Liver (tissue), 3 donors: ENCODE data around the gene NRIP1.

Experiments used
- EGR1 ChIP-seq, 2 donors: IDR thresholded peaks; 2 replicates each; pipeline ENCODE4 v1.6.1; 2016 to 2018; ENCODE audit warnings: antibody characterized with exemption in 2 of 2, low read depth in 2 of 2
- HNF4A ChIP-seq, 2 donors: conservative IDR thresholded peaks; 2 replicates each; pipeline ENCODE4 v1.6.1; 2016; ENCODE audit warnings: antibody characterized with exemption in 2 of 2, mild to moderate bottlenecking in 2 of 2
- JUND ChIP-seq, 2 donors: IDR thresholded peaks; 2 replicates each; pipeline ENCODE4 v1.6.1; 2016; ENCODE audit warnings: antibody characterized with exemption in 2 of 2
- MAX ChIP-seq: IDR thresholded peaks from 2 replicates; pipeline ENCODE4 v1.6.1; 2016; ENCODE audit warnings: antibody characterized with exemption
- RAD21 ChIP-seq, 2 donors: IDR thresholded peaks; 2 replicates each; pipeline ENCODE4 v1.6.1; 2016; ENCODE audit warnings: antibody characterized with exemption in 2 of 2, mild to moderate bottlenecking in 2 of 2
- SP1 ChIP-seq: IDR thresholded peaks from 2 replicates; pipeline ENCODE4 v1.6.1; 2018; ENCODE audit warnings: antibody characterized with exemption, mild to moderate bottlenecking
- TAF1 ChIP-seq: conservative IDR thresholded peaks from 2 replicates; pipeline ENCODE4 v1.6.1; 2016; ENCODE audit warnings: antibody characterized with exemption, mild to moderate bottlenecking
- YY1 ChIP-seq: IDR thresholded peaks from 2 replicates; pipeline ENCODE4 v1.6.1; 2016; ENCODE audit warnings: antibody characterized with exemption, mild to moderate bottlenecking
- TF ChIP-seq, protein P1 (sequence below): fragments of 150-350 bp; IDR thresholded peaks from 2 replicates; pipeline ENCODE4 v1.5.1; 2017; ENCODE audit warnings: improper control_type of control experiment, low read depth, low read length; ENCODE audit not compliant: missing input control
- TF ChIP-seq, protein P2 (sequence below): IDR thresholded peaks from 2 replicates; pipeline ENCODE4 v1.6.1; 2016; ENCODE audit warnings: antibody characterized with exemption, mild to moderate bottlenecking
- TF ChIP-seq, protein P3 (sequence below): IDR thresholded peaks from 2 replicates; pipeline ENCODE4 v1.6.1; 2016; ENCODE audit warnings: antibody characterized with exemption
- donor health status: healthy.
- donor health status: healthy.

DNA sequence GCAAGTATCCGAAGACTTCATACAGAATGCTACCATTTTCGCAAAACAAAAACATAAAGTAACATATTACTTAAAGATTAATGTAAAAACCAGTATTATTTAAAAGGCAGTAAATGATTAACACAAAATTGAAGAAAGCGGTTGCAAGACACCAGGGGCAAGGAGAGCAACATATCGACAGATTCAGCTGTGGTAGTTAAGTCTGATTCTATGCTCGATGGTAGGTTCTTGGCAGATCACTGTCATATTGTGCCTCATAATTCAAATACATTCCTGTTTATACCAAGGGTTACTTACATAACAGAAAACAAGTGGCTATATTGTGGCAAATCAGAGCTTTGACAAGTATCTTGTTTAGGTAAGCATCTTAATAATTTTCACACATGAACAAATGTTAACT, 37.7 kb downstream of the NRIP1 start:
- TF ChIP-seq, protein P1, sequence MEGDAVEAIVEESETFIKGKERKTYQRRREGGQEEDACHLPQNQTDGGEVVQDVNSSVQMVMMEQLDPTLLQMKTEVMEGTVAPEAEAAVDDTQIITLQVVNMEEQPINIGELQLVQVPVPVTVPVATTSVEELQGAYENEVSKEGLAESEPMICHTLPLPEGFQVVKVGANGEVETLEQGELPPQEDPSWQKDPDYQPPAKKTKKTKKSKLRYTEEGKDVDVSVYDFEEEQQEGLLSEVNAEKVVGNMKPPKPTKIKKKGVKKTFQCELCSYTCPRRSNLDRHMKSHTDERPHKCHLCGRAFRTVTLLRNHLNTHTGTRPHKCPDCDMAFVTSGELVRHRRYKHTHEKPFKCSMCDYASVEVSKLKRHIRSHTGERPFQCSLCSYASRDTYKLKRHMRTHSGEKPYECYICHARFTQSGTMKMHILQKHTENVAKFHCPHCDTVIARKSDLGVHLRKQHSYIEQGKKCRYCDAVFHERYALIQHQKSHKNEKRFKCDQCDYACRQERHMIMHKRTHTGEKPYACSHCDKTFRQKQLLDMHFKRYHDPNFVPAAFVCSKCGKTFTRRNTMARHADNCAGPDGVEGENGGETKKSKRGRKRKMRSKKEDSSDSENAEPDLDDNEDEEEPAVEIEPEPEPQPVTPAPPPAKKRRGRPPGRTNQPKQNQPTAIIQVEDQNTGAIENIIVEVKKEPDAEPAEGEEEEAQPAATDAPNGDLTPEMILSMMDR = no peak
- no peak for TF ChIP-seq RAD21 (IDR thresholded peaks at IDR 0.05)
- no peak for TF ChIP-seq YY1
- no peak for TF ChIP-seq JUND (IDR thresholded peaks at IDR 0.05)
- TF ChIP-seq, protein P2, sequence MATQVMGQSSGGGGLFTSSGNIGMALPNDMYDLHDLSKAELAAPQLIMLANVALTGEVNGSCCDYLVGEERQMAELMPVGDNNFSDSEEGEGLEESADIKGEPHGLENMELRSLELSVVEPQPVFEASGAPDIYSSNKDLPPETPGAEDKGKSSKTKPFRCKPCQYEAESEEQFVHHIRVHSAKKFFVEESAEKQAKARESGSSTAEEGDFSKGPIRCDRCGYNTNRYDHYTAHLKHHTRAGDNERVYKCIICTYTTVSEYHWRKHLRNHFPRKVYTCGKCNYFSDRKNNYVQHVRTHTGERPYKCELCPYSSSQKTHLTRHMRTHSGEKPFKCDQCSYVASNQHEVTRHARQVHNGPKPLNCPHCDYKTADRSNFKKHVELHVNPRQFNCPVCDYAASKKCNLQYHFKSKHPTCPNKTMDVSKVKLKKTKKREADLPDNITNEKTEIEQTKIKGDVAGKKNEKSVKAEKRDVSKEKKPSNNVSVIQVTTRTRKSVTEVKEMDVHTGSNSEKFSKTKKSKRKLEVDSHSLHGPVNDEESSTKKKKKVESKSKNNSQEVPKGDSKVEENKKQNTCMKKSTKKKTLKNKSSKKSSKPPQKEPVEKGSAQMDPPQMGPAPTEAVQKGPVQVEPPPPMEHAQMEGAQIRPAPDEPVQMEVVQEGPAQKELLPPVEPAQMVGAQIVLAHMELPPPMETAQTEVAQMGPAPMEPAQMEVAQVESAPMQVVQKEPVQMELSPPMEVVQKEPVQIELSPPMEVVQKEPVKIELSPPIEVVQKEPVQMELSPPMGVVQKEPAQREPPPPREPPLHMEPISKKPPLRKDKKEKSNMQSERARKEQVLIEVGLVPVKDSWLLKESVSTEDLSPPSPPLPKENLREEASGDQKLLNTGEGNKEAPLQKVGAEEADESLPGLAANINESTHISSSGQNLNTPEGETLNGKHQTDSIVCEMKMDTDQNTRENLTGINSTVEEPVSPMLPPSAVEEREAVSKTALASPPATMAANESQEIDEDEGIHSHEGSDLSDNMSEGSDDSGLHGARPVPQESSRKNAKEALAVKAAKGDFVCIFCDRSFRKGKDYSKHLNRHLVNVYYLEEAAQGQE = no peak
- TF ChIP-seq, protein P3, sequence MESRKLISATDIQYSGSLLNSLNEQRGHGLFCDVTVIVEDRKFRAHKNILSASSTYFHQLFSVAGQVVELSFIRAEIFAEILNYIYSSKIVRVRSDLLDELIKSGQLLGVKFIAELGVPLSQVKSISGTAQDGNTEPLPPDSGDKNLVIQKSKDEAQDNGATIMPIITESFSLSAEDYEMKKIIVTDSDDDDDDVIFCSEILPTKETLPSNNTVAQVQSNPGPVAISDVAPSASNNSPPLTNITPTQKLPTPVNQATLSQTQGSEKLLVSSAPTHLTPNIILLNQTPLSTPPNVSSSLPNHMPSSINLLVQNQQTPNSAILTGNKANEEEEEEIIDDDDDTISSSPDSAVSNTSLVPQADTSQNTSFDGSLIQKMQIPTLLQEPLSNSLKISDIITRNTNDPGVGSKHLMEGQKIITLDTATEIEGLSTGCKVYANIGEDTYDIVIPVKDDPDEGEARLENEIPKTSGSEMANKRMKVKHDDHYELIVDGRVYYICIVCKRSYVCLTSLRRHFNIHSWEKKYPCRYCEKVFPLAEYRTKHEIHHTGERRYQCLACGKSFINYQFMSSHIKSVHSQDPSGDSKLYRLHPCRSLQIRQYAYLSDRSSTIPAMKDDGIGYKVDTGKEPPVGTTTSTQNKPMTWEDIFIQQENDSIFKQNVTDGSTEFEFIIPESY = no peak
- no peak for TF ChIP-seq HNF4A (conservative IDR thresholded peaks at IDR 0.05)
- TF ChIP-seq SP1 = no peak
- TF ChIP-seq MAX = no peak
- no peak for TF ChIP-seq EGR1 (IDR thresholded peaks at IDR 0.05; ENCODE audit: low read depth in 2 of 2)
- TF ChIP-seq TAF1 = no peak
